IPS-18c (cell line): ENCODE data around the gene ATG13.
A peak's percentile ranks its signal among the peaks of the same experiment; 100 is the strongest.
"Not testable (repeated sequence)": the region's sequence is repeated elsewhere in the genome, so short reads cannot be mapped to it uniquely, and the experiment has no call there.

Experiments
- H3K4me3 ChIP-seq: 2 replicates; pipeline ENCODE4 v1.7.0; 2013; ENCODE audit warnings: low read depth, mild to moderate bottlenecking, low read length, moderate library complexity; ENCODE audit not compliant: insufficient read depth
- H3K9me3 ChIP-seq: one replicate; pipeline ENCODE4 v1.6.1; 2013; ENCODE audit warnings: mild to moderate bottlenecking, low read length, moderate library complexity; ENCODE audit not compliant: control insufficient read depth, insufficient read depth

The ATG13 gene

GRCh38 chr11:46617134-46617971 is at the start of gene ATG13, which contains the start of gene HARBI1:
Gene ATG13, plus strand, starts transcription at chr11:46617553. Its CDS starts 26,739 bp downstream, at chr11:46644292.
Gene HARBI1, minus strand, starts transcription at chr11:46617227. Its CDS starts 990 bp downstream, at chr11:46616237.
- peak within 1 kb of the TSS; percentile 100 for H3K4me3 ChIP-seq
- no peaks in the 10 kb centered on the region for H3K9me3 ChIP-seq

GRCh38 chr11:46570790-46571398 is 46.5 kb upstream of the ATG13 start:
- no peak overlapping the region for H3K4me3 ChIP-seq
- no peaks in the 10 kb centered on the region for H3K9me3 ChIP-seq

- Histone ChIP-seq H3K4me3 (no peak overlapping the region), H3K9me3 (no peaks in the 10 kb centered on the region)
These were observed 42.7 kb upstream of the ATG13 start for GRCh38 chr11:46574656-46575055.

GRCh38 chr11:46577058-46577457 is 40.3 kb upstream of the ATG13 start:
- Histone ChIP-seq H3K9me3 (no peaks in the 10 kb centered on the region), H3K4me3 (no peak overlapping the region)

GRCh38 chr11:46582588-46582987 is 34.8 kb upstream of the ATG13 start:
- H3K4me3 ChIP-seq = no peak overlapping the region
- no peaks in the 10 kb centered on the region for H3K9me3 ChIP-seq

GRCh38 chr11:46583513-46583912 is 33.8 kb upstream of the ATG13 start:
- H3K4me3 ChIP-seq = not testable (repeated sequence)

GRCh38 chr11:46588131-46588530 is 29.2 kb upstream of the ATG13 start:
- H3K4me3 ChIP-seq = no peak overlapping the region
- no peaks in the 10 kb centered on the region for H3K9me3 ChIP-seq

More at GRCh38 chr11:46583513-46583912, 33.8 kb upstream of the ATG13 start:
- not testable (repeated sequence) for H3K9me3 ChIP-seq

GRCh38 chr11:46588915-46589314 is 28.4 kb upstream of the ATG13 start:
- no peaks in the 10 kb centered on the region for H3K9me3 ChIP-seq
- H3K4me3 ChIP-seq = no peak overlapping the region

- no peak overlapping the region for H3K4me3 ChIP-seq
These were observed 26.4 kb upstream of the ATG13 start for GRCh38 chr11:46590740-46591605.

GRCh38 chr11:46593550-46594373 is 23.6 kb upstream of the ATG13 start, which contains the start of gene AMBRA1:
Gene AMBRA1, minus strand, starts transcription at chr11:46594023. Its CDS starts 45,643 bp downstream, at chr11:46548380.
- Histone ChIP-seq H3K4me3 (peak within 1 kb of the TSS; percentile 87), H3K9me3 (no peaks in the 10 kb centered on the region)

More at GRCh38 chr11:46590740-46591605, 26.4 kb upstream of the ATG13 start:
- H3K9me3 ChIP-seq = no peaks in the 10 kb centered on the region

GRCh38 chr11:46594374-46594700 is 23.0 kb upstream of the ATG13 start:
- peak overlapping the region; percentile 87; the same call in 1 of the 2 replicates for H3K4me3 ChIP-seq

GRCh38 chr11:46594785-46595184 is 22.6 kb upstream of the ATG13 start:
- Histone ChIP-seq H3K4me3 (no peak overlapping the region), H3K9me3 (no peaks in the 10 kb centered on the region)

More at GRCh38 chr11:46594374-46594700, 23.0 kb upstream of the ATG13 start:
- no peaks in the 10 kb centered on the region for H3K9me3 ChIP-seq

GRCh38 chr11:46597155-46597554 is 20.2 kb upstream of the ATG13 start:
- no peaks in the 10 kb centered on the region for H3K9me3 ChIP-seq
- no peak overlapping the region; the same call in 1 of the 2 replicates for H3K4me3 ChIP-seq

GRCh38 chr11:46597609-46598219 is 19.6 kb upstream of the ATG13 start:
- Histone ChIP-seq H3K4me3 (no peak overlapping the region), H3K9me3 (no peaks in the 10 kb centered on the region)

- H3K9me3 ChIP-seq = no peaks in the 10 kb centered on the region
- no peak overlapping the region for H3K4me3 ChIP-seq
These were observed 17.8 kb upstream of the ATG13 start for GRCh38 chr11:46599340-46600193.
